Measurements from ENCODE around the gene CACNA1B. TPM values are rescaled to one million over a fixed set of nuclear protein-coding genes. Genes with fewer than 3 reads are reported as not detected.

The CACNA1B gene
- total RNA-seq, 1 experiment from 2014 or later: 0.34 TPM

DNA sequence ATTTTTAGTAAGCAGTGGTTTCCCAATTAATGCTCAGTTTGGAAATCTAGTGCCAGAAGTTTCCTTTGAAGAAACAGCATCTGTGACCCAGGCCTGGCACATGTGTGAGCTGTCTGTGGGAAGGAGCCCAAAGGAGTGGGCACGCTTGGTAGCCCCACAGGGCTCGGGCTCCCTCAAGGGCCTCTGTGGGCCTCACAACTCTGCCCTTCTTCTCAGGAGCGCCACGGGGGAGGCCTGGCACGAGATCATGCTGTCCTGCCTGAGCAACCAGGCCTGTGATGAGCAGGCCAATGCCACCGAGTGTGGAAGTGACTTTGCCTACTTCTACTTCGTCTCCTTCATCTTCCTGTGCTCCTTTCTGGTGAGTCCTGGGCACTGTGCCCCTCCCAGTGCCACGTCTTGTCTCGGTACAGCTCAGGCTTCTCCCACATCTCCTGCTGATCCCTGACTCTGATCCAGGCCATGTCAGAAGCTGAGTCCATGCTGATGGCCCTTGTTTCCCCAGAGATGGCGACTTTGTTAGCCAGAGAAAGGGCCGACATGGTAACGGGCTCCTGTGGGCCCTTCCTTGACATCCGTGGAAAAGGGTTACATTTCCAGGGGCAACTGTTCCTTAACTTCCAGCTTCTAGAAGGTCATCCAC lies 200.4 kb downstream of the CACNA1B start:
- ChIA-PET CTCF (no interaction called here), POLR2A (ENCODE audit: low non-redundant PET) (no interaction called here)
- Histone ChIP-seq H3K27me3 (replicated peaks; ENCODE audit: insufficient read depth, low read depth, low read length, poor library complexity) (peaks cover 10% of the 10 kb centered on the region), H3K36me3 (ENCODE audit: insufficient read depth, low read length, poor library complexity, severe bottlenecking) (no peaks in the 10 kb centered on the region), H3K4me3 (ENCODE audit: low read depth, low read length, poor library complexity, severe bottlenecking) (no peak overlapping the region), H3K4me1 (ENCODE audit: insufficient read depth, low read length, poor library complexity, severe bottlenecking) (no peaks in the 10 kb centered on the region), H3K27ac (ENCODE audit: low read depth, low read length, poor library complexity, severe bottlenecking) (no peak overlapping the region), H3K9me3 (ENCODE audit: low read depth, low read length, poor library complexity, severe bottlenecking) (no peaks in the 10 kb centered on the region)
- intact Hi-C loops (cut with micrococcal nuclease; ENCODE audit: unreplicated experiment): no loop called here
- BruUV-seq (replicated peaks): no TSS peak
- TF ChIP-seq, protein P1, sequence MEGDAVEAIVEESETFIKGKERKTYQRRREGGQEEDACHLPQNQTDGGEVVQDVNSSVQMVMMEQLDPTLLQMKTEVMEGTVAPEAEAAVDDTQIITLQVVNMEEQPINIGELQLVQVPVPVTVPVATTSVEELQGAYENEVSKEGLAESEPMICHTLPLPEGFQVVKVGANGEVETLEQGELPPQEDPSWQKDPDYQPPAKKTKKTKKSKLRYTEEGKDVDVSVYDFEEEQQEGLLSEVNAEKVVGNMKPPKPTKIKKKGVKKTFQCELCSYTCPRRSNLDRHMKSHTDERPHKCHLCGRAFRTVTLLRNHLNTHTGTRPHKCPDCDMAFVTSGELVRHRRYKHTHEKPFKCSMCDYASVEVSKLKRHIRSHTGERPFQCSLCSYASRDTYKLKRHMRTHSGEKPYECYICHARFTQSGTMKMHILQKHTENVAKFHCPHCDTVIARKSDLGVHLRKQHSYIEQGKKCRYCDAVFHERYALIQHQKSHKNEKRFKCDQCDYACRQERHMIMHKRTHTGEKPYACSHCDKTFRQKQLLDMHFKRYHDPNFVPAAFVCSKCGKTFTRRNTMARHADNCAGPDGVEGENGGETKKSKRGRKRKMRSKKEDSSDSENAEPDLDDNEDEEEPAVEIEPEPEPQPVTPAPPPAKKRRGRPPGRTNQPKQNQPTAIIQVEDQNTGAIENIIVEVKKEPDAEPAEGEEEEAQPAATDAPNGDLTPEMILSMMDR (conservative IDR thresholded peaks at IDR 0.05; ENCODE audit: low read depth, low read length): no peak
- TF ChIP-seq EZH2 (IDR thresholded peaks at IDR 0.05; ENCODE audit: borderline replicate concordance, low read depth, low read length, poor library complexity, severe bottlenecking): no peak
- DNase-seq (ENCODE audit: low spot score): no peak

DNA sequence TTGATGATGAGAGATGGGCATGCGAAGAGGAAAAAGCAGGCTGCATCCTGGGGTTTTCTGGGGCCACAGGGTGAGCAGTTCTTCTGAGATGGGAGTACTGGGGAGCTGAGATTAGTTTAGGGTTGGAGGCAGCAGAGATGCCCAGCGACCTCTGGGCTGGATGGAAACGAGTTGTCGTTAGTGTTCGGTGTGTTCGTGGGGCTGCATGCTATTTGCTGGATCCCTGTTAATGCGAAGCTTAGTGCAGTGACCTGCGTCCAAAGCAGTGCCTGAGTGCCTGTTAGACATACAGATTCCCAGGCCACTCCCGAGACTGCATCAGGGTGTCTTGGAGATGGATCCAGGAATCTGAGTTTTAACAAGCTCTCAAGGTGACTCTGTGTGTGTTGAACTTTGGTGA lies 201.3 kb downstream of the CACNA1B start:
- no TSS peak for BruUV-seq (replicated peaks)
- no peak overlapping the region for H3K27ac ChIP-seq (ENCODE audit: low read depth, low read length, poor library complexity, severe bottlenecking)
- ChIA-PET CTCF (no interaction called here), POLR2A (ENCODE audit: low non-redundant PET) (no interaction called here)
- H3K4me1 ChIP-seq (ENCODE audit: insufficient read depth, low read length, poor library complexity, severe bottlenecking): no peaks in the 10 kb centered on the region
- no peak overlapping the region for H3K4me3 ChIP-seq (ENCODE audit: low read depth, low read length, poor library complexity, severe bottlenecking)
- DNase-seq (ENCODE audit: low spot score): no peak
- TF ChIP-seq, protein P1 (conservative IDR thresholded peaks at IDR 0.05; ENCODE audit: low read depth, low read length): no peak
- no peak for TF ChIP-seq EZH2 (IDR thresholded peaks at IDR 0.05; ENCODE audit: borderline replicate concordance, low read depth, low read length, poor library complexity, severe bottlenecking)
- intact Hi-C loops (cut with micrococcal nuclease; ENCODE audit: unreplicated experiment): no loop called here
- H3K36me3 ChIP-seq (ENCODE audit: insufficient read depth, low read length, poor library complexity, severe bottlenecking): no peaks in the 10 kb centered on the region
- H3K9me3 ChIP-seq (ENCODE audit: low read depth, low read length, poor library complexity, severe bottlenecking): no peaks in the 10 kb centered on the region
- peaks cover 10% of the 10 kb centered on the region for H3K27me3 ChIP-seq (replicated peaks; ENCODE audit: insufficient read depth, low read depth, low read length, poor library complexity)

DNA sequence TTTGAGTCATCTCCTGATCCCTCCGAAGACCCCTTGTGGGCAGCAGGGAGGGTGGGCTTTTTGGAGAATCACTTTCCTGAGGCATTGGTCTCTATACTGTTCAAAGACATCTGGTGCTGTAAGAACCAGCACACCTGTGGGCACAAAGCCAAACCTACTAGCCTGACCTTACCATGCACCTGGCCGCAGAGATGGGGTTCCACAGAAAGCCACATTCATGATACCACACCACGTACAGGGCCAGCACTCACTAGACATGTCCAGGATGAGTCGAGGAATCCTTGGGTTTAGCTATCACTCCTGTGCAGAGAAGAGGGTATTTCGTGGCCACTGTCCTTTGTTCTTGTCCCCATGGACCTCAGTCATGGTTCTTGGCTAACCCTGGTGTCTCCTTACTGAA lies 203.4 kb downstream of the CACNA1B start:
- no TSS peak for BruUV-seq (replicated peaks)
- Histone ChIP-seq H3K9me3 (ENCODE audit: low read depth, low read length, poor library complexity, severe bottlenecking) (peaks cover 12% of the 10 kb centered on the region), H3K27me3 (replicated peaks; ENCODE audit: insufficient read depth, low read depth, low read length, poor library complexity) (peaks cover 10% of the 10 kb centered on the region), H3K4me1 (ENCODE audit: insufficient read depth, low read length, poor library complexity, severe bottlenecking) (no peaks in the 10 kb centered on the region), H3K27ac (ENCODE audit: low read depth, low read length, poor library complexity, severe bottlenecking) (no peak overlapping the region), H3K4me3 (ENCODE audit: low read depth, low read length, poor library complexity, severe bottlenecking) (no peak overlapping the region), H3K36me3 (ENCODE audit: insufficient read depth, low read length, poor library complexity, severe bottlenecking) (no peaks in the 10 kb centered on the region)
- ChIA-PET CTCF (interaction anchor here (0.7 kb wide), 1 partner anchor 213 kb away, joined by 4 read pairs; no protein-coding TSS in a partner anchor), POLR2A (ENCODE audit: low non-redundant PET) (no interaction called here)
- intact Hi-C loops (cut with micrococcal nuclease; ENCODE audit: unreplicated experiment): no loop called here
- no peak for TF ChIP-seq EZH2 (IDR thresholded peaks at IDR 0.05; ENCODE audit: borderline replicate concordance, low read depth, low read length, poor library complexity, severe bottlenecking)
- TF ChIP-seq, protein P1 (conservative IDR thresholded peaks at IDR 0.05; ENCODE audit: low read depth, low read length): no peak
- no peak for DNase-seq (ENCODE audit: low spot score)
